Ramos (cell line): ENCODE measurements around the gene IGSF21.

ENCODE experiments used
- in situ Hi-C: fragments of 300-500 bp; cut with MboI; formaldehyde crosslinking; loops from one replicate; pipeline ENCODE4 v1.14.3; 2022; ENCODE audit warnings: low sequenced_read_pairs; ENCODE audit not compliant: unreplicated experiment

The IGSF21 gene

DNA sequence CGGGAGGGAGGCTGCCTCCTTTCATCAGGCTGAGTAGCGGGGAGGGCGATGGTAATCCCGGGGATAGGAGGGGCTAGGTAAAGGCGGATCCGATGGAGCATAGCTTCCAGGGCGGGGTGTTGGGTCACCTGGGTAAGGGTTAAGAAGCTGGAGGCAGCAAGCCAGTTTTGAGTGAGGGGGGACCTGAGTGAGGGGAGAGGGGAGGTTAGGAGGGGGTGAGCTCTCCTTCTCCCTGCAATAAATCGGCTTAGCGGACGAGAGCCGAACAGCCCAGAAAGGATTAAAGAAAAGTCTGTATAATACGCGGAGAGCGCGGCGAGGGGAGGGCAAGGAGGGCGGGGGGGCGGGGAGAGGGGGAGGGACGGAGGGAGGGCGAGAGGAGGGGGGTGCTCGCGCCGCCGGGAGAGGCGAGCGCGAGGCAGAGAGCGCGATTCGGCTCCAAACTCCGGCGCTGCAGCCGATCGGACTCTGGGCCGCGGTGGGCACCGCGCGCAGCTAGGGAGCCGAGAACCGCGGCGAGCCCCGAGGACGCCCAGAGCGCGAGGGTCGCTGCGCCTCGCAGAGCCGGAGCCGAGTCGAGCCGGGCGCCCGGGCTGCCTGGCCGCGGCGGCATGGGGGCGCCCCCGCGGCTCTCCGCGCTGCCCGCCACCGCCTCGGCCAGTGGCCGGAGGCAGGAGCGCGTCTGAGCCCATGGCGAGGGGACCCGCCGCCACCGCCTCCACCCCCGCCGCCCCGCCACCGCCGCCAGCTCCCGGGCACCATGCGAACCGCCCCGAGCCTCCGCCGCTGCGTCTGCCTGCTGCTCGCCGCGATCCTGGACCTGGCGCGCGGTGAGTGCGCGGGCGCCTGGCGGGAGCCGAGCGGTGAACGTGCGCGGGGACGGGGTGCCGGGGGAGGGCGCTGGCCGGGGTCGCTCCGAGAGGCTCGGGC is at the start of gene IGSF21:
IGSF21 (plus strand) TSS at position 430 of the 930 bp plus-strand sequence; CDS start at position 761, 331 bp downstream.
- in situ Hi-C loops, result loop anchor here (10.0 to 25.0 kb wide), 2 partner anchors 183 to 445 kb away; no protein-coding TSS in a partner anchor

DNA sequence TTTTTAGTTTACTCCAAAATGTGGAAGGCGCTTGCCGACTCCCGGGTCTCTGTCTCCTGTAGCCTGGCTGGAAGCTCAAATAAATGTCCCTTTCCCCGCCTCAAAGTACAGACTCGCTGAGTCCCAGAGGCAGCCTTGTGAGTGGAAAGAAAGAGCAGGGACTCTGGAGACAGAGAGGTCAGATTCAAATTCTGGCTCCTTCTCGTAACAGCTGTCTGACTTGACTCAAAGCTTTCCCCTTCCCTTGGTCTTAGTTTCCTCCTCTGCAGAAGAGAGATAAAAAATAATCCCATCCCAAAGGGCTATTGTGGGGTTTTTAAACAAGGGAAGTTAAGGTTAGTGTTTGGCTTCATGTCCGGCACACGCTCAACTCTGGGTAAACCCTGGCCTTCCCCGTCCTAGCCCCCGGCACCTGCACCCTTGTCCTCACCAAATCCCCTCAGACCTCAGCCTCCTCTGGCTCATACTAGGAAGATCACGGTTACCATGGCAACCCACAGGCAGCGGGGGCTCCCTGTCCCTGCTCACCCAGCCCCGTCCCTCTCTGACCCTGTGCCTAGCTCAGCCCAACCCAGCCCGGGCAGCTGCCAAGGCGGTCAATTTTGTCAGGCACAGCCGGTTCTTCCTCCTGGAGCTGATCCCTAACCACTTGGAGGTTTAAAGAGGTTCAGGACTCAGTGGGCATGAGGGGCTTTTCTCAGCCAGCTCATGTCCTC is 49.2 kb upstream of the IGSF21 start:
- in situ Hi-C loops, result no loop called here

- in situ Hi-C loops, result no loop called here
Measured at GRCh38 chr1:18058981-18059605, 48.5 kb upstream of the IGSF21 start.

GRCh38 chr1:18060366-18060765 is 47.2 kb upstream of the IGSF21 start:
- in situ Hi-C loops, result no loop called here

DNA sequence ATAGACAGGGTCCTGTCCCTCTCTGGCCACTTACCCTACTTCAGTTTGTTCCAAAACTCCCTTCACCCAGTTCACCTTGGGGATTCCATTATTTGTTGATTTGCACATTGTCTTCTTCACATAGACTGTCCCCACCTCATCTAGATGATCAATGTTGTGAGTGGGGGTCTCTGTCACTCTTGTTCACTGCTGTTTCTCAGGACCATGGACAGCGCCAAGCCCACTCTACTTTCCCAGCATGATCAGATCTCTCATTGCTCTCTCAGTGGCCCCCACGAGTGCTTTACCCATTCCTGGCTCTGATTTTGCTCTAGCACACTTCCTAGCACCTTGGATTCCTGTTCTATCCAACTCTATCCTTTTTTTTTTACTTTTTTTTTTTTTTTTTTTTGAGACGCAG is 45.4 kb upstream of the IGSF21 start:
- in situ Hi-C loops, result no loop called here

GRCh38 chr1:18064534-18064933 is 43.1 kb upstream of the IGSF21 start:
- in situ Hi-C loops, result no loop called here

DNA sequence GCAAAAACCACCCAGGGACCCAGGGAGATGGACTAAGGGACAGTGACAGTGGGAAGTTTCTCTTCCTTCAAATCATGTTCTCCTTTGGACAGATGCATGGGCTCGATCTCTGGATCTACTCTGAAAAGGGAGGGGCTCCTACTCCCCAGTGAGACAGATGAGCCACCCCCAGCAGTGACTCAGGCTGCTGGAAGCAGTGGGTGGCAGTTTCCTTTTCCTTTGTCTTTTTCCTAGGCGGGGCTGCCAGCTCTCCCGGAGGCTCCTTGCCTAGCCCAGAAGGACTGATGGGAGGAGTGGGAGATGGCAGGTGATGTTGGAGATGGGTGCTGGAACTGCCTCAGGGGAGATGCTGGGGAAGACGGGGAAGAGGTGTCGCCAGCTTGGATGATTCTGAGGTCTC is 41.0 kb upstream of the IGSF21 start:
- in situ Hi-C loops, result no loop called here

DNA sequence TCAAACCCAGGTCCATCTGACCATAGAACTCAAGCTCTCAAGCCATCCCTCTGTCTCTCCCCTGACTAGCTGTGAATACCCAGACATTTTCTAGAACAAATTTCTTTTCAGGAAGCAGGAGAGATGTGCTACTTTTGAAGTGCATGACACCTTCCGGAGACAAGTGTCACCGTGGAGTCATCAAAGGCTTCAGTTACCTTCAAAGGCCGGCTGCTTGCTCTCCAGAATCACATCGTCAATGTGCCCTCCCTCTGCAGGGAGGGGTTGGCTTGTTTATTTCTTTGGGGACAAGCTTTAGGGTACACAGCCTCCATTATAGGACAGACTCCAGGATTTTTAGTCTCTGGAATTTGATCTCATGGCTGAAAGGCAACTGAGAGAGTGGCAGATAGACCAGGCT is 37.7 kb upstream of the IGSF21 start:
- in situ Hi-C loops, result no loop called here

DNA sequence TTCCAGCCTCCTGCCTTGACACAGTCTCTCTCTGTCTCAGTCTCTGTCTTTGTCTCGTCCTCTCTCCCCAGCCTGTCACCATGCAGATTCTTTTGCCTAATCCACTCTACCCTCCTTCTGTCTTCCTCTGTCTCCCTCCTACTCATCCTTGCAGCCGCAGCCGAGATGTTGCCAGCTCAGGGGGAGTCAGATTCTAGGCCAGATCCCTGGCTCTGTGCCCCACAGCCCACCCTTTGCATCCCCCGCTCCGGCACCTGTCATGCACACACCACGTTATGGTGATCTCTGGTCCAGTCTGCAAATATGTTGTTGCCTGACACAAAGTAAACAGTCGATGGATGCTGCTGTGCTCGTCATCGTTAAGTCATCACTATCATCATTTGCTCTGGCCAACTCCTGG is 35.5 kb upstream of the IGSF21 start:
- in situ Hi-C loops, result no loop called here

DNA sequence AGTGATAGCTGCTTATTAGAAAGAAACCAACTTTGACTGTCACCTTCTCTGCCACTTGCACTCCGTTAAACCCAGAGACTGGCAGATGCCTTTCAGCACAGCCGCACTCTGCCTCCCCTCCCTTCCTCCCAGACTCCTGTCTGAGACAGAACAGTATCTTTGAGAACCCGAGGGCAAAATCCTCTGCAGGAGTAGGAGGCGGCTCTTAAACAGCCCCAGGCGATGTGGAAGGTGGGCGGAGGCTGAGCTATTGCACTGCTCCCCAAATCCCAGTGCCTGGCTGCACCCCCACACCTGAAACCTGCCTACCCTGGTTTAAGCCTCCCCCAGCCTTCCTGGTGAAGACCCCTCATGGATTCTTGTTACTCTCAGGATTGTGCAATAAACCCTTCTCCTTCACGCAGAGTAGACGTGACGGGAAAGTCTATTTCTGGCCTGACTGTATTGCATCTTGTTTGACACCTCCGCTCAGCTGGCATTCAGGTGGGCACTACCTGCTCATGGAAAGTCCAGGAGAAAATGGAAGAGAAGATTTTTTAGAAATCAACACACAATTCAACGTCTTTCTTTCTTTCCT is 34.4 kb upstream of the IGSF21 start:
- in situ Hi-C loops, result no loop called here

DNA sequence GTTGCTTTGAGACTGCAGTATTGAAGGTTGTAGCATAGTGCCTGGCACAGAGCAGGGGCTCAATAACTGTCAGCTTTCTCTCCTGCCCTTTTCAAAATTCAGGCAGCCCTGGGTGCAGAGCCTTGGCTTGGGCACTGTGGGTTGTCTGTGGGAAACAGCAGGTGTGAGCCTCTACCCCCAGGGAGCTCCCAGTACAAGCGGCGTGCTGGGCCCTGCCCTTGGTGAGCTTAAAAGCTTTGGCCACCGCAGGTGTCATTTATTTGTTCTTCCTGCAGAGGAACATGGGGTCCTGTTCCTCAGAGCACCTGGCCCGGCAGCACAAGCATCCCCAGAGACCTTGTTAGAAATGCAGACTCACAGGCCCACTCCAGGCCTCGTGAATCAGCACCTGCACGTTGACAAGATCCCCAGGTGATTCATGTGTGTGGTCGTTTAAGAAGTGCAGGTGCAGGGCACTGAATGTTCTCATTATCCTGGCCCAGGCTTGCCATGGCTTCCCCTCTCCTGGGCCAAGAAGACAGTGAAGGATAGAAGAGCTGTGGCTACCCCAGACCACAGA is 29.9 kb upstream of the IGSF21 start:
- in situ Hi-C loops, result no loop called here

GRCh38 chr1:18079941-18080735 is 27.5 kb upstream of the IGSF21 start:
- in situ Hi-C loops, result no loop called here

DNA sequence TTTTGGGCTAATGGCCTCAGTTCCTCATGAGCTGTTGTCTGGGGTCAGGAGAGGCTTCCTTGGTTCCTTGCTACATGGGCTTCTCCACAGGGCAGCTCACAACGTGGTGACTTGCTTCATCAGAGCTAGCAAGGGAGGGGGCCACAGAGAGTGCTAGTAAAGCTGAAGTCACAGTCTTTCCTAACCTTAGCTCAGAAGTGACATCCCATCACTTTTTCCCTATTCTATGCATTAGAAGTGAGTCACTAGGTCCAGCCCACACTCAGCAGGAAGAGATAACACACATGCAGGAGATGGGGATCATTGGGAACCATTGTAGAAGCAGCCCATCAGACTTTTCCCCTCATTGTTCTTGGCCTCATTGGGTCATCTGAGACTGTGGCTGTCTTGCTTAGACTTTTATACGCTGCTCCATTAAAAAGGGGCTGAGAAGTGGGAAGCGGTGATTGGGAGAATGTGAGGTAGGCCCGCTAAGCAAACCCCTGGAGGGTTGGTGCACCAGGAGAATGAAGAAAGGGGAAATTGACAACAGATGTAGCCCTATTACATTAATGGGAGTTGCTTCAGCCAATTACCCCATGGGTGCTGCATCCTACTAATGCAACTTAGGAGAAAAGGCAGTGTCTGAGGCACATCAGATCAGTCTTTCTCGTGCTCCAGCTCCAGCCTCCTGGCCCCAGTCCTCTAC is 22.1 kb upstream of the IGSF21 start:
- in situ Hi-C loops, result no loop called here

GRCh38 chr1:18088077-18088594 is 19.5 kb upstream of the IGSF21 start:
- in situ Hi-C loops, result no loop called here

DNA sequence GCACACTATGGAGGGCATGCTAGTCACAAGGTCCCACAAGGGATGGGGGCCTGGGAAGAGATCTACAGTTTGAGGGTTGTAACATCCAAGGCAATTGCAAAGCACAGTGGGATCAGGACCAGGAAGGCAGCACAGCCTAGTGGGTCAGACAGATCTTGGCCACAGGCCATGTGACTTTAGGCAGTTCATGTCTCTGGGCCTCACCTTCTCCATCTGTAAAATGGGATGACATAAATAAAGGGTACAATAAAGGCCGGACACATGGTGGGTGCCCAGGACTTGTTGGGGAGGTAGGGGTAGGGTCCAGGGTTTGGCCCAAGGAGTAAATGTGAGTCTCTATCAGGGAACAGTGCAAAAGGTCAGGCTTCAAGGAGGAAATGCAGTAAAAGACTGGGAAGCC is 18.1 kb upstream of the IGSF21 start:
- in situ Hi-C loops, result no loop called here

- in situ Hi-C loops, result no loop called here
Measured at GRCh38 chr1:18090636-18091035, 17.0 kb upstream of the IGSF21 start.

- in situ Hi-C loops, result no loop called here
Measured at GRCh38 chr1:18091660-18092446, 15.7 kb upstream of the IGSF21 start.

DNA sequence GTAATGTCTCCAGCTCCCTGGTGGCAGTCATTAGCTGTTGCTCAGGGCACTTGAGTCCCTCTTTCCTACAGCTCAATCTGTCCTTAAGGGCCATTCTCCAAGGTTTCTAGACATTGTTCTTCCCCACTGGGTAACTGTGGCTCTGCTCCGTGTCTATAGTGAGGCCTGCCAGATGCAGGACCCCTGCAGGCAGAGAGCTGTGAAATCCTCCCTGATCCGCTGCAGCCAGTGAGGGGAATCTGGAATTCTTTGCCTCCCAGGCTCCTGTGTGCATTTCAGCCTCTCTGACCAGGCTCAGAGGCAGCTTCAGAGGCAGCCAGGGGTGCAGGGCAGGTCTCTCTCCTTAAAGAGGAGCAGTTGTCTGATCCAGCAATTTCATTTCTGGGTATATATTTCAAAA is 14.4 kb upstream of the IGSF21 start:
- in situ Hi-C loops, result no loop called here
